ENCODE results near the gene PGA5.

Gene PGA5

GRCh38 chr11:61290905-61291690, 50.1 kb downstream of the PGA5 start:
- no peak for DNase-seq (ENCODE audit: insufficient read length, low spot score)
- FAIRE-seq, result no peak

GRCh38 chr11:61292356-61292755, 51.4 kb downstream of the PGA5 start:
- FAIRE-seq, result no peak
- DNase-seq (ENCODE audit: insufficient read length, low spot score), result no peak

- no peak for FAIRE-seq
- peak; percentile 57 for DNase-seq (ENCODE audit: insufficient read length, low spot score)
Observed at GRCh38 chr11:61293867-61294716, 53.1 kb downstream of the PGA5 start.

GRCh38 chr11:61294717-61295595, 54.0 kb downstream of the PGA5 start, which contains the start of gene VWCE:
TSS of gene VWCE (minus strand) at chr11:61295316. CDS start at chr11:61295037, 279 bp downstream.
- DNase-seq (ENCODE audit: insufficient read length, low spot score) (no peak), FAIRE-seq (no peak)

GRCh38 chr11:61295596-61295926, 54.6 kb downstream of the PGA5 start:
- DNase-seq (ENCODE audit: insufficient read length, low spot score), result no peak
- FAIRE-seq, result no peak

GRCh38 chr11:61297341-61297740, 56.4 kb downstream of the PGA5 start:
- DNase-seq (ENCODE audit: insufficient read length, low spot score) (no peak), FAIRE-seq (no peak)

- DNase-seq (ENCODE audit: insufficient read length, low spot score) (peak; percentile 53), FAIRE-seq (no peak)
Observed at GRCh38 chr11:61297746-61298145, 56.8 kb downstream of the PGA5 start.

- no peak for FAIRE-seq
- DNase-seq (ENCODE audit: insufficient read length, low spot score), result no peak
Observed at GRCh38 chr11:61298663-61299244, 57.8 kb downstream of the PGA5 start.
